NT2/D1 (cell line): ENCODE results near the gene BICD2.

ENCODE experiments used
- DNase-seq: peaks from one replicate; pipeline ENCODE4 v3.0.0-alpha.2; 2011; ENCODE audit warnings: low read depth, low spot score
- H3K27me3 ChIP-seq: 2 replicates; pipeline ENCODE4 v1.6.0; 2011; ENCODE audit warnings: mild to moderate bottlenecking; ENCODE audit not compliant: insufficient read length, insufficient read depth
- H3K36me3 ChIP-seq: 2 replicates; pipeline ENCODE4 v1.6.1; 2011; ENCODE audit warnings: mild to moderate bottlenecking, low read length, mixed read lengths; ENCODE audit not compliant: insufficient read depth, insufficient read length
- H3K4me1 ChIP-seq: 2 replicates; pipeline ENCODE4 v1.5.1; 2011; ENCODE audit not compliant: insufficient read depth, insufficient read length
- H3K4me3 ChIP-seq: 2 replicates; pipeline ENCODE4 v1.5.1; 2011; ENCODE audit warnings: low read depth; ENCODE audit not compliant: insufficient read length
- H3K9ac ChIP-seq: 2 replicates; pipeline ENCODE4 v1.6.0; 2011; ENCODE audit warnings: low read depth; ENCODE audit not compliant: insufficient read length
- H3K9me3 ChIP-seq: 2 replicates; pipeline ENCODE4 v1.5.1; 2011; ENCODE audit warnings: mild to moderate bottlenecking, low read length; ENCODE audit not compliant: insufficient read depth
- SUZ12 ChIP-seq: IDR thresholded peaks from 2 replicates; pipeline ENCODE4 v1.6.1; 2011; ENCODE audit not compliant: insufficient read length, insufficient read depth; ENCODE audit errors: extremely low read depth
- YY1 ChIP-seq: IDR thresholded peaks from 2 replicates; pipeline ENCODE4 v1.6.1; 2011; ENCODE audit not compliant: insufficient read length, insufficient read depth
- ZNF274 ChIP-seq: IDR thresholded peaks from 2 replicates; pipeline ENCODE4 v1.6.1; 2011; ENCODE audit warnings: mild to moderate bottlenecking, low read depth, low read length

BICD2 gene

DNA sequence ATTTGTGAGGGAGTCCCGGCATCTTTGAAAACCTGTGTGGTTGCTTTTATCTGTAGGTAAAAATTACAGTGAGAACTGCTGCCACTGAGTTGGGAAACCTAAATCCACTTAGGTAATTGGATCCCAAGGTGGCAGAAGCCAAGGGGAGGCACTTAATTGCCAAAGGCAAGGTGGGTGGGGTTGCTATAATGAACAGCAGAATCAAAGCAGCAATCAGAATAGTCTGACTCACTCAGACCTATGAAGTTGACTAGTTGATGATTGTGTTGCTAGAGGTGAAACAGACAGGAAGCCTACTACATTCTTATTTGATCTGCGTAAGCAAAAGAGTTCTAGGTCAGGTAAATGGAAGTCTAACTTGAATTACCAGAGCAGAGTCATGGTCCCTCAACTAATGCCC lies 17.3 kb upstream of the BICD2 start:
- no peaks in the 10 kb centered on the region for H3K36me3 ChIP-seq
- H3K9ac ChIP-seq: no peak overlapping the region
- no peak for TF ChIP-seq ZNF274
- no peak for TF ChIP-seq SUZ12
- TF ChIP-seq YY1: no peak
- DNase-seq: no peak
- no peak overlapping the region for H3K4me3 ChIP-seq
- H3K4me1 ChIP-seq: no peaks in the 10 kb centered on the region
- H3K9me3 ChIP-seq: peaks cover 7% of the 10 kb centered on the region; the same call in 1 of the 2 replicates
- H3K27me3 ChIP-seq: no peaks in the 10 kb centered on the region

DNA sequence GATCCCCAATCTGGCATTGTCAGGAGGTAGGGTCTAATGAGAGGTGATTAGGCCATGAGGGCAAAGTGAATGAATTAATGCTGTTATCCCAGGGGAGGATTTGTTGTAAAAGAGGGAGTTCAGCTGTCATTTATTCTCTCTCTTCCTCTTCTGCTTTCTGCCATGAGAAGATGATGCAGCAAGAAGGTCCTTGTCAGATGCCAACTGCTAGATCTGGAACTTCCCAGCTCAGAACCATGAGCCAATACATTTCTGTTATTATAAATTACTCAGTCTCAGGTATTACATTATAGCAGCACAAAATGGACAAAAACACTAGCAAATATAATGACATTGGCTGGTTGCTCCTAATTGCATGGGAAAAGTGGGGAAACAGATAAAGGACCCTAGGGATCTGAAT lies 15.6 kb upstream of the BICD2 start:
- no peak overlapping the region for H3K9ac ChIP-seq
- H3K9me3 ChIP-seq: peaks cover 7% of the 10 kb centered on the region; the same call in 1 of the 2 replicates
- TF ChIP-seq ZNF274 (no peak), SUZ12 (no peak), YY1 (no peak)
- no peaks in the 10 kb centered on the region for H3K4me1 ChIP-seq
- H3K27me3 ChIP-seq: no peaks in the 10 kb centered on the region
- no peaks in the 10 kb centered on the region for H3K36me3 ChIP-seq
- no peak for DNase-seq
- H3K4me3 ChIP-seq: no peak overlapping the region

DNA sequence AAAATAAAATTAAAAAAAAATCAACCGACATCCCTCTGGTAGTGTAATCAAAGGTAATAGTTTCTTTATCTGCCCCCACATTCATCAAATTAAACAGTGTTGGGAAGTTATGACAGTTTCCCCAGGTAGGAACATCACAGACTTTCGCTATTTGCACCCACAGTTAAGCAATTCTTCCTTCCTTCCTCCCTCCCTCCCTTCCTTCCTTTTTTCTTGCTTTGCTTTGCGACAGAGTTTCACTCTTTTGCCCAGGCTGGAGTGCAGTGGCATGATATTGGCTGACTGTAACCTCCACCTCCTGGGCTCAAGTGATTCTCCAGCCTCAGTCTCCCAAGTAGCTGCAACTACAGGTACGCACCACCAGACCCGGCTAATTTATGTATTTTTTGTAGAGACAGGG lies 10.8 kb upstream of the BICD2 start:
- H3K4me3 ChIP-seq: no peak overlapping the region
- no peak overlapping the region for H3K9ac ChIP-seq
- H3K9me3 ChIP-seq: no peaks in the 10 kb centered on the region
- TF ChIP-seq ZNF274 (no peak), SUZ12 (no peak), YY1 (no peak)
- no peaks in the 10 kb centered on the region for H3K27me3 ChIP-seq
- peaks cover 3% of the 10 kb centered on the region for H3K4me1 ChIP-seq
- DNase-seq: no peak
- no peaks in the 10 kb centered on the region for H3K36me3 ChIP-seq

DNA sequence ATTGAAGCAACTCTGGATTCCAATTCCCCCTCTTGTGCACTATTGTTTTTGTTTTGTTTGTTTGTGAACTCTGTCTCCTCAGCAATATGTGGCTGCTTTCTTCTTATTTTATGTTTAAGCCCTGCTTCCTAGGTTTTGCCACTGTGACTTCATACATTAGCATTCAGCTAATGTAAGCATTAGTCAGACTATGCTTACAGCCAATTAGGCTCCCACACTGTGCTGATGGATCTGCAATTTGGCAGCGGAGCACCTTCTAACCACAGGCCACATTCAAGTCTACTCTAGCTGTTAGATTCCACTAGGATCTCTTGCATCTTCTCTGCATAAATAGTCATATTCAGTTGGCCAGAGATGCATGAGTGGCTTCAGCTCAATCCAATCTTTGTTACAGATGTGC lies 9.6 kb upstream of the BICD2 start:
- H3K9ac ChIP-seq: no peak overlapping the region

DNA sequence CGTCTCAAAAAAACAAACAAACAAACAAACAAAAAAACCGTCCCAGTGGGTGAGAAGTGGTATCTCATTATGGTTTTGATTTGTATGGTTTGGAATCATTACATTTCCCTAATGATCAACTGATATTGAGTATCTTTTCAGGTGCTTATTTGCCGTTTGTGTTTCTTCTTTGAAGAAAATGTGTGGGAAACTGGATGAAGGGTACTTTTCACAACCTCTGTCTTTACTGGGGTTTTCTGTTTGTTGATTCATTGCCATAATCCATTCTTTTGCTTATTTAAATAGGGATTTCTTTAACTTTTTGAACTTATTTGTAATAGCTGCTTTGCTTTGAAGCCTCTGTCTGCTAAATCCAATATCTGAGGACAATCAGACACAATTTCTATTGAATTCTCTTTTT lies 9.2 kb upstream of the BICD2 start:
- H3K36me3 ChIP-seq: no peaks in the 10 kb centered on the region
- no peaks in the 10 kb centered on the region for H3K9me3 ChIP-seq
- H3K4me3 ChIP-seq: no peak overlapping the region
- H3K9ac ChIP-seq: no peak overlapping the region
- no peak for TF ChIP-seq ZNF274
- TF ChIP-seq YY1: no peak
- no peak for TF ChIP-seq SUZ12
- DNase-seq: no peak
- H3K27me3 ChIP-seq: no peaks in the 10 kb centered on the region
- H3K4me1 ChIP-seq: peaks cover 7% of the 10 kb centered on the region

More for the DNA sequence above, 9.6 kb upstream of the BICD2 start:
- H3K36me3 ChIP-seq: no peaks in the 10 kb centered on the region
- no peak for TF ChIP-seq SUZ12
- TF ChIP-seq YY1: no peak
- no peak for TF ChIP-seq ZNF274
- H3K4me3 ChIP-seq: no peak overlapping the region
- H3K9me3 ChIP-seq: no peaks in the 10 kb centered on the region
- no peak for DNase-seq
- H3K4me1 ChIP-seq: peaks cover 7% of the 10 kb centered on the region
- H3K27me3 ChIP-seq: no peaks in the 10 kb centered on the region

DNA sequence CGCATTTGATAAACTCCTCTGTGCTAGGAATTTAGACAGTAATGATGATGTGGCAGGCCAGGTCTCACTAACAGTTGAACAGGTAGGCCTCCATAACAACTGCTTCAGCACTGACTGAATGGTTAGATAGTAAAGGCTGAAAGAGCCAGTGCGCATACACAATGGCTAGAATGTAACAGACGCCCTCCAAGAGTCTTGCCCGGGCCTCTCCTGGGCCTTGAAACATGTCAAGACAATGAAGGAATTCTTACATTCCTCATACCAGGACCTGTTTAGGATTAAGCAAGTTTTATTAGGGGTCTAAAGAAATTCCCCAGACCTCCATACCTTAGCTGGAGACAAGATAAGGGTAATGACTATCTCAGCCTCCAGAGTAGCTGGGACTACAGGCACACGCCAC lies 6.7 kb upstream of the BICD2 start:
- no peak for DNase-seq
- no peaks in the 10 kb centered on the region for H3K9me3 ChIP-seq
- H3K9ac ChIP-seq: no peak overlapping the region
- no peaks in the 10 kb centered on the region for H3K36me3 ChIP-seq
- no peaks in the 10 kb centered on the region for H3K27me3 ChIP-seq
- peaks cover 7% of the 10 kb centered on the region for H3K4me1 ChIP-seq
- H3K4me3 ChIP-seq: no peak overlapping the region
- TF ChIP-seq SUZ12: no peak
- no peak for TF ChIP-seq ZNF274
- TF ChIP-seq YY1: no peak

DNA sequence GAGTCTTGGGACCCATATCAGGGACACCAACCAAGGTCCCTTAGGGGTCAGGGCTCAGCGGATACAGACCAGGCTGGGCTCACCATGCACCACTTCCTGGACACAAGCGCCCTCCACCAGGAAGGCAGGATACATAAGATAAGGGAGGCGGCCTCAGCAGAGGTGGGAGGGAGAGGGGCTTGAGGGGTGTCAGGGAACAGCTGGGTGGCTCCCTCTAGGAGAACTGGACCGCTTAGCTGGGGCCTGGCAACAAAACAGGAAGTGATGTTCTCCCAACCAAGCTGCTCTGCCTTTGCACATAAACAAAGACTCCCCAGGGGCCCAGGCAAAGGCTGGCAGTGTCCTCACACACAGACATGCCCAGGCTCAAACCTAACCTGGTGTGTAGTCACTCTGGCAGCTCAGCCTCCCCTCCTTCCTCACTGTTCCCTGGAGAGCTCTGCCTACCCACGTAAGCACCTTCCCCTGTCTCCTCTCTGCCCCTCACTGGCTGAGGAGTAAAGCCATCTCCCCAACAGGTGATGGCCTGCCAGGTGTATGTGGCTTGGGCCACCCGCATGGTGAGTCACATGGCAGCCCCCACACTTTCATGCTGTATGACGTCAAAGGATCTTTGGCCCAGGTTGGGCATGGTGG lies 5.8 kb upstream of the BICD2 start:
- TF ChIP-seq YY1 (no peak), SUZ12 (no peak), ZNF274 (no peak)
- H3K4me3 ChIP-seq: no peak overlapping the region
- H3K36me3 ChIP-seq: no peaks in the 10 kb centered on the region
- H3K4me1 ChIP-seq: peaks cover 7% of the 10 kb centered on the region
- H3K9me3 ChIP-seq: no peaks in the 10 kb centered on the region
- DNase-seq: peak; percentile 25
- H3K27me3 ChIP-seq: no peaks in the 10 kb centered on the region
- no peak overlapping the region for H3K9ac ChIP-seq

DNA sequence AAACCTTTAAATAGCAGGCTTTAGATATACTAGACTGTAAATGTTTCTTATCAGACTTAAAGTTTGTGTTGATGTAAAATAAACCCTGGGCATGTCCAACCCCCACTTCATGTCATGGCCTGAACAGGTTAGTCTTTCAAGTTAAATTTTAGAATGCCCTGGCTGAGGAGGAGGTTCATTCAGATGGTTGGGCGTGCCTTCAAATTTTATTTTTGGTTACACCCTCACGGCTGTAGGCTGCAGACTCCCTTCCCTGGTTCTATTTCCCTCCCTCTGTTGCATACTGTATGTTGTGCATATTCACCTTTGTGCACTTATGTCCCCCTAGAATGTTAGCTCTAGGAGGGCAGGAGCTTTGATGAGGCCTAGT lies 5.3 kb upstream of the BICD2 start:
- Histone ChIP-seq H3K9ac (no peak overlapping the region), H3K4me1 (peaks cover 7% of the 10 kb centered on the region), H3K9me3 (no peaks in the 10 kb centered on the region), H3K36me3 (no peaks in the 10 kb centered on the region), H3K4me3 (no peak overlapping the region), H3K27me3 (no peaks in the 10 kb centered on the region)
- DNase-seq: no peak
- no peak for TF ChIP-seq ZNF274
- no peak for TF ChIP-seq SUZ12
- TF ChIP-seq YY1: no peak
